Neural cell (in vitro differentiated cells): ENCODE results near the gene GNG3.

Experiments used
- EP300 ChIP-seq: fragments of 450-650 bp; conservative IDR thresholded peaks from 2 replicates; pipeline ENCODE4 v1.6.1; 2014; ENCODE audit warnings: antibody characterized with exemption, mild to moderate bottlenecking, moderate library complexity; ENCODE audit not compliant: poor library complexity, severe bottlenecking
- TF ChIP-seq, protein P1 (sequence below): fragments of 450-650 bp; IDR thresholded peaks from 2 replicates; pipeline ENCODE4 v1.5.1; 2014; ENCODE audit warnings: antibody characterized with exemption, mild to moderate bottlenecking, moderate library complexity; ENCODE audit not compliant: poor library complexity, severe bottlenecking
- TF ChIP-seq, protein P2 (sequence below): IDR thresholded peaks from 2 replicates; pipeline ENCODE4 v1.6.1; 2012; ENCODE audit warnings: borderline replicate concordance

GRCh38 chr11:62712276-62712812 lies 4.9 kb downstream of the GNG3 start:
- TF ChIP-seq, protein P1, sequence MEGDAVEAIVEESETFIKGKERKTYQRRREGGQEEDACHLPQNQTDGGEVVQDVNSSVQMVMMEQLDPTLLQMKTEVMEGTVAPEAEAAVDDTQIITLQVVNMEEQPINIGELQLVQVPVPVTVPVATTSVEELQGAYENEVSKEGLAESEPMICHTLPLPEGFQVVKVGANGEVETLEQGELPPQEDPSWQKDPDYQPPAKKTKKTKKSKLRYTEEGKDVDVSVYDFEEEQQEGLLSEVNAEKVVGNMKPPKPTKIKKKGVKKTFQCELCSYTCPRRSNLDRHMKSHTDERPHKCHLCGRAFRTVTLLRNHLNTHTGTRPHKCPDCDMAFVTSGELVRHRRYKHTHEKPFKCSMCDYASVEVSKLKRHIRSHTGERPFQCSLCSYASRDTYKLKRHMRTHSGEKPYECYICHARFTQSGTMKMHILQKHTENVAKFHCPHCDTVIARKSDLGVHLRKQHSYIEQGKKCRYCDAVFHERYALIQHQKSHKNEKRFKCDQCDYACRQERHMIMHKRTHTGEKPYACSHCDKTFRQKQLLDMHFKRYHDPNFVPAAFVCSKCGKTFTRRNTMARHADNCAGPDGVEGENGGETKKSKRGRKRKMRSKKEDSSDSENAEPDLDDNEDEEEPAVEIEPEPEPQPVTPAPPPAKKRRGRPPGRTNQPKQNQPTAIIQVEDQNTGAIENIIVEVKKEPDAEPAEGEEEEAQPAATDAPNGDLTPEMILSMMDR = no peak
- TF ChIP-seq, protein P2, sequence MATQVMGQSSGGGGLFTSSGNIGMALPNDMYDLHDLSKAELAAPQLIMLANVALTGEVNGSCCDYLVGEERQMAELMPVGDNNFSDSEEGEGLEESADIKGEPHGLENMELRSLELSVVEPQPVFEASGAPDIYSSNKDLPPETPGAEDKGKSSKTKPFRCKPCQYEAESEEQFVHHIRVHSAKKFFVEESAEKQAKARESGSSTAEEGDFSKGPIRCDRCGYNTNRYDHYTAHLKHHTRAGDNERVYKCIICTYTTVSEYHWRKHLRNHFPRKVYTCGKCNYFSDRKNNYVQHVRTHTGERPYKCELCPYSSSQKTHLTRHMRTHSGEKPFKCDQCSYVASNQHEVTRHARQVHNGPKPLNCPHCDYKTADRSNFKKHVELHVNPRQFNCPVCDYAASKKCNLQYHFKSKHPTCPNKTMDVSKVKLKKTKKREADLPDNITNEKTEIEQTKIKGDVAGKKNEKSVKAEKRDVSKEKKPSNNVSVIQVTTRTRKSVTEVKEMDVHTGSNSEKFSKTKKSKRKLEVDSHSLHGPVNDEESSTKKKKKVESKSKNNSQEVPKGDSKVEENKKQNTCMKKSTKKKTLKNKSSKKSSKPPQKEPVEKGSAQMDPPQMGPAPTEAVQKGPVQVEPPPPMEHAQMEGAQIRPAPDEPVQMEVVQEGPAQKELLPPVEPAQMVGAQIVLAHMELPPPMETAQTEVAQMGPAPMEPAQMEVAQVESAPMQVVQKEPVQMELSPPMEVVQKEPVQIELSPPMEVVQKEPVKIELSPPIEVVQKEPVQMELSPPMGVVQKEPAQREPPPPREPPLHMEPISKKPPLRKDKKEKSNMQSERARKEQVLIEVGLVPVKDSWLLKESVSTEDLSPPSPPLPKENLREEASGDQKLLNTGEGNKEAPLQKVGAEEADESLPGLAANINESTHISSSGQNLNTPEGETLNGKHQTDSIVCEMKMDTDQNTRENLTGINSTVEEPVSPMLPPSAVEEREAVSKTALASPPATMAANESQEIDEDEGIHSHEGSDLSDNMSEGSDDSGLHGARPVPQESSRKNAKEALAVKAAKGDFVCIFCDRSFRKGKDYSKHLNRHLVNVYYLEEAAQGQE = no peak
- no peak for TF ChIP-seq EP300
